ENCODE data around the gene AKR1B15. TPM values are rescaled to one million over a fixed set of nuclear protein-coding genes. Genes with fewer than 3 reads are reported as not detected.

AKR1B15 gene
- total RNA-seq, 1 experiment from 2014 or later, result not detected

DNA sequence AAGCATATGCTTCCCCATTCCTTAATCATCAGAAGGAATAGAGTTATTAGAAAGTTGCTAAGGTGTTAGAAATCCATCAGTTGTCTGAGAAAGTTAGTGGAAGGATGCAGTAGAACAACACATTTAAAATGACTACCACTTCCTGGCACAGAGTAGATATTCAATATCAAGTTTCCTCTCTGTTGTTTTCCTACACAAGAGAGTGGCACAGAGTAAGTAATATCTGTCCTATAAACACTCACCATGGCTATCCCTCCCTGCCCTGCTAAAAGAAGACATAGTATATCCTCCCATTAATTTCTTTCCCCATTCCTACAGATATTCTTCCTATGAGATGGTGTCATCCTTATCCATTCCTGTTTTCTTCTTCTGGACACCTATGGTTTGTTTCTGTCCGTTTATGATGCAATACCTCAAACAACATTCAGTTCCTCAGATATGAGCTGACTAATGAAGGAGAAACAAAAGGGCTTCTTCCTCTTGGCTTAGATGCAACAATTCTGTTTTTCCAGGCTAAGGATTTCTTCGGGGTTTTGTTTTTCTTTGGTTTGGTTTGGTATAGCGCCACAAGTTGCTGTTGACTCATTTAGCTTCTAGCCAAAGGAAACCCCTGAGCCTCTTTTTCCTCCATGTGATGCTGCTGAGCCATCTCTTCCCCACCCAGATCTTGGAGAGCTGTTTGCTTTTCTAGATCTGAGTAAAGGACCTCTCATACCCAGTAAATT lies 64.9 kb downstream of the AKR1B15 start:
- DNase-seq (ENCODE audit: low read depth), result peak; percentile 99

DNA sequence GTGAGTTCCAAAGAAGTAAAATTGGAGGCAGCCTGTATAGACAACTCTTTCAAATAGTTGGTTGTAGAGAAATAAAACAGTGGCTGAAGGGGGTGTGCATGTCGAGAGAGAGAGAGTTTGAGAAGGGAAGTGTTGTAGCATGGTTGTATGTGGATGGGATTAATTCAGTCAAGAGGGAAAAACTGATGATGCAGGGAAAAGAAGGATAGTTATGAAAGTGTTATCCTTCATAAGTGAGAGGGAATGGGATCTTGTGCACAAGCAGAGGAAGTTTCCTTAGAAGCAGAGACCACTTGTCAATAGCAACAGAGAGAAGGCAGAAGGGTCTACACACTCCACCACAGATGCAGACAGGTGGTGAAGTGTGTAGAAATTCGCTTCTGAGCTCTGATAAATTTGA lies 67.7 kb downstream of the AKR1B15 start:
- DNase-seq (ENCODE audit: low read depth), result no peak

DNA sequence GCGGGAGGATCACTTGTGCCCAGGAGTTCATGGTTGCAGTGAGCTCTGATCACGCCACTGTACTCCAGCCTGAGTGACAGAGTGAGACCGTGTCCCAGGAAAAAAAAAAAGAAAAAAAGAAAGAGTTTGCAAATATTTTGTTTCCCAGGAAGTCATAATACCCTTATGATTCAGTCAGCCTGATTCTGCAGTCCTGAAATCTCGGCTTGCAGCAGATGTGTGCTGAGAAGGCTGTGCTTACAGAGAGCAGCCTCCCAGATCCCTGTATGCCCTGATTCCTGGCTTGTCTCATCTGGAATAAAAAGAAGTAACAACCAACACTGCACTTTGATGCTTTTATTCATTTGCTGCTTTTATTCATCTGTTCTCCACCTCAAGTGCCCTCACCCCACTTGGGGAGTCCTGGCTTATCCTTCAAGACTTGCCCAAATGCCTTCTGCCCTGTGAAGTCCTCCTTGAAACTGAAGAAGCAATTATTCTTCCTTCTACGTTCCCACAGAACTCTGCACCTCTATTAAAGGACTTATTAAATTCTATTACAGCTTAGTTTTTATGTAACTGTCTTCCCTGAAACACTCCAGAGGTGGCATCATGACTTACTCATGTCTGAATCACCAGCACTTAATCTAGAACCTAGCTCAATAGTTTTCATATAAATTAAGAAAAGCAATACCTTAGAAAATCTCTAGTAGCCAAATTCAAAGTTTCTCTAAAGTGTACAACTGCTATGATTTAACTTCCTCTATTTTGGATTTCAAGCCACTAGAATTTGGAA lies 70.0 kb downstream of the AKR1B15 start:
- peak; percentile 62 for DNase-seq (ENCODE audit: low read depth)

DNA sequence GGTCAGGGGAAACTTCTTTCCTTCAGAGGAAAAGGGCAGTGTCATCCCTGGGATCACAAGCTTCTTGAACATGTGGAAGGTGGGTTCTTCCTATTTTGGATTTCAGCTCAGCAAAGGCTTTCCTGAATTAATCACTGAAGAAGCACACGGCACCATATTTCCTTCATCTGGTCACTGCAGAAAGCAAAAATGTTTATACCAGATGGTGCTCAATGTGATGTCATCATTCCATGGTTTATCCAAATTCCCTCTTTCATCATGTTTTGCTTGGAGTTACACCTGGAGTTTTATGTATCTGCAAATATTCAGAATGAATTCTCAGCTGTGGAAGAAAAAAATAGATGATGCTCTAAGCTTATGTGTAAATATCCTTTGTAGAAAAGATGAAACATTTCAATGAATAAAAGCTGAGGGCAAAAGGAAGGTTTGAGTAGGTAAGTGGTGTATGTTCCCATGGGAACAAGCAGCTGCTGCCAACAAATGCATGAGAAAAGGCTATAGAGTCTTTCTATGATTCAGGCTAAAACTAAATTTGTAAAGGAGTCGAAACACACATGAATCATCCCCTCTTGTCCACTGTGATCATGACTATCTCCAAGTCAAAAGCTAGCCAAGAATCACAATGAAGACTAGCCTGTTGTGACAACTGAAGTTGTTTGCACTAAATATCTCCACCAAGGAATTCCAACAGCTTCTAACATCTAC lies 70.9 kb downstream of the AKR1B15 start:
- peak; percentile 94 for DNase-seq (ENCODE audit: low read depth)

DNA sequence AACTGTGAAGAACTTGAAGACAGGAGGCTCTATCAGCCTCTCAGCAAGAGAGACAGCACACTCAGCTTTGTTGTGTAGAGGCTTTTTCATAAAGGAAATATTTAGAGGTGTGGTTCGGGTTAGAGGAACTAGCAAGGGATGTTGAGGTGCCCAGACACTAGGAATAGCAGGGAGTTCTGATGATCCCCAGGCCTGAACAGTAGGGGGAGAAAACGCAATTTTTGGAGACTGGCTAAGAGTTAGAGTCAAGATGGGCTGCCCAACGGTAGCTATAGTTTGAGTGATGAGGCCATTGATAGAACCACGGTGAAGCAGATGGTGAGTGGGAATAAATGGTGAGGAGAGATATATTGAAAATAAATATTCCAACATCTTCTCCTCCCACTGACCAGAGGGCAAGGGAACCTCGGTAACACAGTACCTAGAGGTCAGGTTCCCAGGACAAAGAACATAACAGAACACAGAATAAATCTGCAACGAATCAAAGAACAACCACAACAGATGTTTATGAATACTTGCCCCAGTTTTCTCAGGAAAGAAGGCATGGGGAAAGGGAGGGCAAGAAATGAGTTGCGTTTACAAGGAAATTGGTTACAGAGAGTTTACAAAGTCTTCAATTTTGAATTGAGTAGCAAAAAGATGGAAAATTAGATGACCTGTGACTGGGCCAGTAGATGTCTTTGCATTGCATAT lies 73.5 kb downstream of the AKR1B15 start:
- no peak for DNase-seq (ENCODE audit: low read depth)

DNA sequence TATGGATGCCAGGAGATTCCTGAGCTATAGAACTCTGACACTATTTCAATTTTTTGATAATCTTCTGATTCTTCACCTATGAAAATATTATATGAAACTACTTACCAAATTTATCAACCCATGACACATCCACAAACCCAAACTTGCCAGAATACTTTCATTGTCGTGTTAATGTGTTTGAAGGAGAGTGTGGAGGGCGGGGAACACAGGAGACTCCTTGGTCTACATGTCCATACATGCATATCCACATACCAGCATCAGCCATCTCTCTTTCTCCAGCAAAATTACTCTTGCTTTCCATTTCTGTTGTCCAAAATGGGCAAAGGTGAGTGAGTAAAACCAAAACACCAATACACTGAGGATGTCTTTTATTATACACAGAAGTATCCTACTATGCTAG lies 74.3 kb downstream of the AKR1B15 start:
- no peak for DNase-seq (ENCODE audit: low read depth)

DNA sequence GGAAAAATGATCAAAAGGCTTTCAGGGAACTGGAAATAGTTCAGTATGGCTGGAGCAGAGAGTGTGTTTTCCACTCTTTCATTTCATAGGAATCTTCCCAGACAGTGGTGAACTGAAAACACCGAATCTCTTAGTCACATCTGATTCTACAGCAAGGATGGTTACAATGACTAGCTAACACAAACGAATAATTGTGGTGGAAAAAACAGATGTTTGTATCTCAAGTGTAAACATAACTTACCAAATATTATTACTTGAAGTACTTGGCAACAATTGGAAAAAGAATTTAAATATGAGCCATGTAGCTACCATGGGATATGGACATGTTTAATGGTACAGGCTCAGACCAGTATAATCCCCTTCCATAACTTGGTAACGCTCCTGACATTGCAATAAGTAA lies 76.6 kb downstream of the AKR1B15 start:
- DNase-seq (ENCODE audit: low read depth), result peak; percentile 40

DNA sequence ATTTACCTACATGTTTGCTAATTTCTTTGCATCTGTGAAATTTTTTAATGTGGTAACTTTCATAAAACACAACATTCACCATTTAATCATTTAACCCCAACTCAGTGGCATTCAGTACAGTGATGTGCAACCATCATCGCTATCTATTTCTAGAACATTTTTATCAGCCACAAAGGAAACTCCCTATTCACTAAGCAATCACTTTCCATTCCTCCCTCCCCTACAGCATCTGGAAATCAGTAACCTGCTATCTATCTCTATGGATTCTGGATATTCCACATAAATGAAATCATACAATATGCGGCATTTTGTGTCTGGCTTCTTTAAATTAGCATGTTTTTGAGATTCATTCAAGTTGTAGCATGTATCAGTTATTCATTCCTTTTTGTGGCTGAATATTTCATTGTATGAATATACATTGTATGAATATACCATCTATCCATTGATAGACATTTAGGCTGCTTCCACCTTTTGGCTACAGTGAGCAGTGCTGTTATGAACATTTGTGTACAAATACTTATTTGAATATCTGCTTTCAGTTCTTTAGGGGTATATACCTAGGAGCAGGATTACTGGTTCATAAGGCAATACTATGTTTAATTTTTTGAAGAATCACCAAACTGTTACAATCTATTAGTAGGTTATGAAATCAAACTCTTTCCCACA lies 78.3 kb downstream of the AKR1B15 start:
- DNase-seq (ENCODE audit: low read depth), result no peak

DNA sequence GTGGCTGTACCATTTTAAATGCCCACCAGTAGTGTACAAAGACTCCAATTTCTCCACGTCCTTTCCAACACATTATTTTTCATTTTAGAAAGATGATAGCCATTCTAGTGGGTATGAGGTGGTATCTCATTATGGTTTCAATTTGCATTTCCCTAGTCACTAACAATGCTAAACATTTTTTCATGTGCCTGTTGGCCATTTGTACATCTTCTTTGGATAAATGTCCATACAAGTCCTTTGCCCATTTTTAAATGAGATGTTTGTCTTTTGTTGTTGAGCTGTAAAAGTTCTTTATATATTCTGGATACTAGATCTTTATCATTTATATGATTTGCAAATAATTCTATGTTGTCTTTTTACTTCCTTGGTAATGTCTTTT lies 78.9 kb downstream of the AKR1B15 start:
- no peak for DNase-seq (ENCODE audit: low read depth)

DNA sequence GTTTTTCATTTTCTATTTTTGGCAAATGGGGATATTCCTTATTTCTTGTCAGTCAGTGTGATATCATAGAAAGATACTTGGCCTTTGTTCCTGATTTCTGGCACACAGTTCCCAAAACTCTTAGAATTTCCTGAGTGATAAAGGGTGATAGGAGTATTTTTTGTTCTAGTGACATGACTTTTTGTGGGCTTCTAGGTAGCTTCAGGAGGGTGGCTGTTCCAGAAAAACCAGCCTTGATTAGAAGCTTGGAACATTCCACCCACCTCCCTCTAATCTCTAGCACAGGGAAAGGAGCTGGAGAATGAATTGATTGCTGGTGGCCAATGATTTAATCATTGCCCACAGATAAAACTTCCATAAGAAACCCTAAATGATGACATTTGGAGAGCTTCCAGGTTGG lies 80.5 kb downstream of the AKR1B15 start:
- DNase-seq (ENCODE audit: low read depth), result no peak

Other genes with a start within 250 kb of the AKR1B15 start
- gene SLC35B4, start 232.2 kb upstream of the AKR1B15 start, total RNA-seq (2014; rRNA removed; shearing (Covaris generic)), result 28.3 and 44.3 TPM in 2 replicates
- 112 and 123 TPM in 2 replicates for gene AKR1B1, start 90.0 kb upstream of the AKR1B15 start, total RNA-seq (2014; rRNA removed; shearing (Covaris generic))
- gene AKR1B10, start 21.5 kb upstream of the AKR1B15 start, total RNA-seq (2014; rRNA removed; shearing (Covaris generic)), result 1.2 and 1.6 TPM in 2 replicates
- 8.7 and 9.4 TPM in 2 replicates for gene BPGM, start 97.7 kb downstream of the AKR1B15 start, total RNA-seq (2014; rRNA removed; shearing (Covaris generic))
- gene CALD1, start 230.5 kb downstream of the AKR1B15 start, total RNA-seq (2014; rRNA removed; shearing (Covaris generic)), result 47.7 and 57.3 TPM in 2 replicates

Measured in HT1080 (cell line).